Skin epidermis (tissue), 12 donors: ENCODE results near the gene PPM1M.

Source experiments
- H3K27ac ChIP-seq, 21 experiments: fragments of 200-600 bp; sonication (generic) in 11 of 21; one replicate each; pipeline ENCODE4 v1.5.0; 2020; ENCODE audit warnings: mild to moderate bottlenecking in 3 of 21, inconsistent platforms in 2 of 21, moderate library complexity in 2 of 21
- H3K4me3 ChIP-seq, 7 experiments: fragments of 200-600 bp; sonication (generic) in 2 of 7; one replicate each; pipeline ENCODE4 v1.5.0; 2020; ENCODE audit warnings: inconsistent platforms in 2 of 7, mild to moderate bottlenecking in 2 of 7, moderate library complexity in 1 of 7

The PPM1M gene

DNA sequence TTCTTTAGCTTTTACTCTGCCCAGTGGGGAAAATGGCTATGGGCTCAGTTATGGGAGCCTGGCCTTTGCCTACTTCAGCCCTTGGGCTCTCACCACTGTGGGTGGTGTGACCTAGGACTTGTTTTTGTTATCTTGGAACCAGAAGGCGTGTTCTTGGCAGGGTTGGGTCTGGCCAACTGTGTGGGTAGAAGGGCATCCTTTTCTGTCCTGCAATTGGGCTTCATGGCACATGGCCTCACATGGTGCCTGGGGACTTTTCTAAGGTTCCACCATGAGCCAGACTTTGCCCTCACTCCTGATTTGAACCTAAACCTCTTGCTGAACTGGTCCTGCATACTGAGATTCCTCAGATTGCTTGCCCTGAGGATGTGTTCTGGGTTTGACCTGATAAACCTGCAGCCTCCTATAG, 43.8 kb downstream of the PPM1M start:
- Histone ChIP-seq H3K27ac (no peak overlapping the region), H3K4me3 (no peak overlapping the region)

DNA sequence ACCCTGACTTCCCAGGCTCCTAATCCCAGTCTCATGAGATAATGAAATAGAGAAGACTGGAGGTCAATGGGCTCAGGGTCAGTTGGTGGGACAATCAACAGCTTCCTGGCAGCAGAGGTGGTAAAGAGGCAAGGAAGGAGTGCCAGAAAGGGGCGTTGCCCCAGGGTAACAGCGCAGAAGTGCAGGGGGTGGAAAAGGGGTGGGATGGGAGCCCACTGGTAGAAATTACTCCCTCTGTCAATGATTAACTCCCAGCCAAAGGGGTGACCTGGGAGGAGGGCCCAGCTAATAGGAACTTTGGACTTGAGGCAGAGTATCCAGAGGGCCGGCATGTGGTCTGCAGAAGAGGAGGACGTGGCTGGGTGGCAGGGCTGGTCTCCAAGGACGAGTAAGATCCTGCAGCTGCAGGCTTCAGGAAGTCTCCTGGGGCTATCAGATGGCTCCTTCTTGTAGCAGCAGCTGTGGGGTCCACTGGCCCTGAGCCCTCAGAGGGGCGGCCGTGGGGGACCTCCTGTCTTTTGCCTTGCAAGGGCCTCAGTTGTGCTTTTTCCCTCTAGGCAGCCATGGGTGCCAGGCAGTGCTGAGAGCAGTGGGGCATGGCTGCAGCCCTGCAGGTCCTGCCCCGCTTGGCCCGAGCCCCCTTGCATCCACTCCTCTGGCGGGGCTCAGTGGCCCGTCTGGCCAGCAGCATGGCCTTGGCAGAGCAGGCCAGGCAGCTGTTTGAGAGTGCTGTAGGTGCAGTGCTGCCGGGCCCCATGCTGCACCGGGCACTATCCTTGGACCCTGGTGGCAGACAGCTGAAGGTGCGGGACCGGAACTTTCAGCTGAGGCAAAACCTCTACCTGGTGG, 44.4 kb downstream of the PPM1M start:
- no peak overlapping the region for H3K4me3 ChIP-seq
- no peak overlapping the region for H3K27ac ChIP-seq

DNA sequence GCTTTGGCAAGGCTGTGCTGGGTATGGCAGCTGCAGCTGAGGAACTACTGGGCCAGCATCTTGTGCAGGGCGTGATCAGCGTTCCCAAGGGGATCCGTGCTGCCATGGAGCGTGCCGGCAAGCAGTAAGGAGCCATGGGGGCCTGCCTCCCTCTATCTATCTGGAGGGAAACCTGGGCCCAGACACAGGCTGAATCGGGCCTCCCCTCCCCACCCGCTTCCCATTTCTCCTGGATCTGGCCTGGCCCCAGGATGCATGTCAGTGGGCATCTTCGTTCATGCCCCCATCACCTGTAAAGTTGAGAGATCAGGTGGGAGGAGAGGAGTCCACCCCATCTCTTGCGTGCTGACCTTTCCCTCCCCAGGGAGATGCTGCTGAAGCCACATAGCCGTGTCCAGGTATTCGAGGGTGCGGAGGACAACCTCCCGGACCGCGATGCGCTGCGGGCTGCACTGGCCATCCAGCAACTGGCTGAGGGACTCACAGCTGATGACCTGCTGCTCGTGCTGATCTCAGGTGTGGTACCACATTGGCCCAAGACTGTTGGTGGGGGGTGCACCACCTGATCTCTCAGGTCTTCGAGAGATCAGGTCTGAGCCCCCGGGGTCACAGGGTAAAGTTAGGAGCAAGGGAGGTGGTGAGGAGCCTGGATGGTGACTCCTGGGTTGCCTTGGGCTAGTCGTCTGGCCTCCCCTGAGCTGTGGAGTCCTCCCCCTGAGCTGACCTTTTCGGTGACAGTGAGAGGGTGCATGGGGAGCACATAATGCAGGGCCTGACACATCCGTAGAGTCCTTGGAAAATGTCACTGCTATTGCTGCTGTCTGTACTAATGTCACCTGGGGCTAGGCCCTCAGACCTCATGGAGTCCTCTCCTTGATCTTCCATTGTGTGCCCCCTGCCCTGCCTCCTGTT, 45.3 kb downstream of the PPM1M start:
- no peak overlapping the region for H3K4me3 ChIP-seq
- no peak overlapping the region for H3K27ac ChIP-seq

DNA sequence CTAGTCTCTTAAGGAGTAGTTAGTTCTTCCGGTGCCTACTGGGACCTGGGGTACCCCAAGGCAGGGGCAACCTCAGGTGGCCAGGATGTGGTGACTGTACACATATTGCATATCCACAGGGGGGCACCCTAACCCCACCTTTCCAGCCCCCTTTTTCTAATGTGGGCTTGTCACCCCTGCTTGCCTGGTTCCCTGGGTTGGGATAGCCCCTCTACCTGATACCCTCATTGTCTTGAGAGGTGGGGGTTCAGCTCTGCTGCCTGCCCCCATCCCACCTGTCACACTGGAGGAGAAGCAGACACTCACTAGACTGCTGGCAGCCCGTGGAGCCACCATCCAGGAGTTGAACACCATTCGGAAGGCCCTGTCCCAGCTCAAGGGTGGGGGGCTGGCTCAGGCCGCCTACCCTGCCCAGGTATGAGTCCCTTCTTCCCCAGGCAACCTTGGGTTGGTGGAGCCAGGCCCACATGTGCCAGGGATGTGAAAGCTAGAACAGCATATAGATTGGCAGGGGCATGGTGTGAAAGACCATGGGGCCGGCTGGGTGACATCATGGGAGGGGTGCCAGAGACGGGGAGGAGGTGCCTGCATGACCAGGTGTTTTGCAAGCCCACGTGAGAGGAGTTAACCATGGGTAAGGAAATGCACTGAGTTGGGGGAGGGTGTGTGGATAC, 46.1 kb downstream of the PPM1M start:
- Histone ChIP-seq H3K4me3 (no peak overlapping the region), H3K27ac (no peak overlapping the region)

DNA sequence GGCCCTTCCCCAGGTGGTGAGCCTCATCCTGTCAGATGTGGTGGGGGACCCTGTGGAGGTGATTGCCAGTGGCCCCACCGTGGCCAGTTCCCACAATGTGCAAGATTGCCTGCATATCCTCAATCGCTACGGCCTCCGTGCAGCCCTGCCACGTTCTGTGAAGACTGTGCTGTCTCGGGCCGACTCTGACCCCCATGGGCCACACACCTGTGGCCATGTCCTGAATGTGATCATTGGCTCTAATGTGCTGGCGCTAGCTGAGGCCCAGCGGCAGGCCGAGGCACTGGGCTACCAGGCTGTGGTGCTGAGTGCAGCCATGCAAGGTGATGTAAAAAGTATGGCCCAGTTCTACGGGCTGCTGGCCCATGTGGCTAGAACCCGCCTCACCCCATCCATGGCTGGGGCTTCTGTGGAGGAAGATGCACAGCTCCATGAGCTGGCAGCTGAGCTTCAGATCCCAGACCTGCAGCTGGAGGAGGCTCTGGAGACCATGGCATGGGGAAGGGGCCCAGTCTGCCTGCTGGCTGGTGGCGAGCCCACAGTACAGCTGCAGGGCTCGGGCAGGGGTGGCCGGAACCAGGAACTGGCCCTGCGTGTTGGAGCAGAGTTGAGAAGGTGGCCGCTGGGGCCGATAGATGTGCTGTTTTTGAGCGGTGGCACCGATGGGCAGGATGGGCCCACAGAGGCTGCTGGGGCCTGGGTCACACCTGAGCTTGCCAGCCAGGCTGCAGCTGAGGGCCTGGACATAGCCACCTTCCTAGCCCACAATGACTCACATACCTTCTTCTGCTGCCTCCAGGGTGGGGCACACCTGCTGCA, 46.9 kb downstream of the PPM1M start:
- H3K4me3 ChIP-seq = no peak overlapping the region
- H3K27ac ChIP-seq = no peak overlapping the region

DNA sequence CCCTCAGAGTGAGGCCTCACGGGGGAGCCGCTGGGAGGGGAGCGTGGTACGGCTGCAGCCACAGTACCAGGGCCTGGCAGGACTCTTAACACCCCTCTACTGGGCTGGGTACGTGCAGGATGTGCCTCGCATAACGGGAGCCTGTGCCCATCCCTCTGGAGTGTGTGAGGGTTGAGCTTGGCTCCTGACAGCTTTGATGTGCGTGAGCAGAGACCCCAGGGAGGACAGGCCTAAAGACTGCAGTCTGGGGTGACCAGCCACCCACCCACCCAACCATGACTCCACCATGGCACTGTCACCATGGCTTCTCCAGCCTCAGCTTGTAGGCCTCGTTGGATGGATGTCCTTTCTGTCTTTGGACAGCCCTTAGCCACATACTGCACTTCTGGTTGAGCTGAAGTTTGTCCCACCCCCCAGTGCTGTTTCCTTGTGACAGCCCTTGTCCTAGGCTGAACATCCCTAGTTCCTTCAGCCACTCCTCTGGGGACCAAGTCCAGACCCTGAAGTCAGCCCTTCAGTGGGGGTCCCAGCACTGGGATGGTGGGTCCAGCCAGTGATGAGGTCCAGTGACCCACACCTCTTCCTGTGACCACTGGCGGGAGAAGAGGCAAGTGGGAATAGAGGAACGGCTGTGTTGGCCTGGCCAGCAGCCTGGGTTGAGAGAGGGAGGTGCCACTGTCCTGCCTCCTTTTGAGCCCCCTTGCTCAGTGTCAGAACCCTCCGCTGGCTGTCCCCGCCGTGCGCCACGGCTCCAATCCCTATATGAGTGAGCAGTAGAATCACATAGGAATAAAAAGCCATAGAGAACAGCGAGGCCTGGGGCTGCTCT, 48.1 kb downstream of the PPM1M start:
- no peak overlapping the region for H3K27ac ChIP-seq
- no peak overlapping the region for H3K4me3 ChIP-seq

DNA sequence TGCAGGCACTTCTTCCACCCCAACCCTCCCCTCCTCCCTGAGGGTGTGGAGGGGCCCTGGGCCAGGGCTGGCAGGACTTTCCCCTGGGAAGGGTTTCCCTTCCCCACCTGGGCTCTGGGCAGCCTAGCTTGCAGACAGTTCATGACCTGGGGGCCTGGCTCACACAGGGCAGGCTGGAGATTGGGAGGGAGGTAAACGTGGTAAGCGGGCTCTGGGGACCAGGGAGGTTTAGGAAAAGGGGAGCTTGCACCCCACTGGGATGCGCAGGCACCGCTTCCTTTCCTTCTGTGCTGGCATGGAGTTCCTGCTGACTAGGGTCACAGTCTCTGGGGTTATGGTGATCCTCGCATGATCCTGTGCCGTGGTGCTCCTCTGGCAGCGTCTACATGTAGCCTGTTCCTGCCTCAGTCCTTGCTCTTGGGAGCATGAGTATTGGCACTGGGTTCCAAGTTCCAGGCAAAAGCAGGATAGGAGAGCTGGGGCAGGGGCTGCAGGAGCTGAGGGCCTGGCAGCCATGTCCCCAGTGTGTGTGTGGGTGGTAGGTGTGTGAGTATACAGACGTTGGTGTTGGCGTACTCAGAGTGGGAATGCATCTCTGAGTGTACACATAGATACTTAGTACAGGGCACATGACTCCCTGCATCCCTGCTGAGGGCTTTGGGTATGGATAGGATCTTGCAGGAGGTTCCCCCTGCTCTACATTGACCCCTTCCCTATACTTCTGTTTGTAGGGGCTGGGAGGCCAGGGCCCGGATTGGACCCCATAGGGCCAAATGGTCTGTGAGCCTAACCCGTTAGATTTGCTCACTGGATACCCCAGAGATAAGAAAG, 49.0 kb downstream of the PPM1M start:
- Histone ChIP-seq H3K27ac (no peak overlapping the region), H3K4me3 (no peak overlapping the region)

DNA sequence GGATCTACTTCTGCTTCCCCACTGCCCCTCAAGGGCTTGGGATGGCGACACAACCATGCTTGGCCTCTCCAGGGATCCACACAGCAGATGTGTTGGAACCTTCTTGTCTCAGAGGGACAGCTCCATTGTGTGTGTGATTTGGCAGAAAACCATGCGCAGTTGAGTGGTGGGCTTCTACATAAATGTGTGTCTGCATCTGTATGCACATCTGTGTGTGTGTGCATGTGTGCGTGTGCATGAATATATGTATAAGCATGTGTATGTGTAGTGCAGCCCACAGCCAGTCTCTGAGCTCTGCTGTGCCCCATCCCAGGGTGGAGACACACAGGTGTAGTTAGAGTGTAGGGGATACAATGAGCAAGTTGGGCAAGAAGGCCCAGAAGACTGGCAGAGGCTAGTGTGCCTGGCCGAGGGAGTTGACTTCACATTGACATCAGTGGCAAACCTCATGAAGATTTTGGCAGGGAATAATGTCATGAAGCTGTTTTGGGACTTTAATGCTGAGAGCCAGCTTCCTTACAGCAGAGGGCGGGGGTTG, 50.2 kb downstream of the PPM1M start:
- H3K27ac ChIP-seq = no peak overlapping the region
- H3K4me3 ChIP-seq = no peak overlapping the region

DNA sequence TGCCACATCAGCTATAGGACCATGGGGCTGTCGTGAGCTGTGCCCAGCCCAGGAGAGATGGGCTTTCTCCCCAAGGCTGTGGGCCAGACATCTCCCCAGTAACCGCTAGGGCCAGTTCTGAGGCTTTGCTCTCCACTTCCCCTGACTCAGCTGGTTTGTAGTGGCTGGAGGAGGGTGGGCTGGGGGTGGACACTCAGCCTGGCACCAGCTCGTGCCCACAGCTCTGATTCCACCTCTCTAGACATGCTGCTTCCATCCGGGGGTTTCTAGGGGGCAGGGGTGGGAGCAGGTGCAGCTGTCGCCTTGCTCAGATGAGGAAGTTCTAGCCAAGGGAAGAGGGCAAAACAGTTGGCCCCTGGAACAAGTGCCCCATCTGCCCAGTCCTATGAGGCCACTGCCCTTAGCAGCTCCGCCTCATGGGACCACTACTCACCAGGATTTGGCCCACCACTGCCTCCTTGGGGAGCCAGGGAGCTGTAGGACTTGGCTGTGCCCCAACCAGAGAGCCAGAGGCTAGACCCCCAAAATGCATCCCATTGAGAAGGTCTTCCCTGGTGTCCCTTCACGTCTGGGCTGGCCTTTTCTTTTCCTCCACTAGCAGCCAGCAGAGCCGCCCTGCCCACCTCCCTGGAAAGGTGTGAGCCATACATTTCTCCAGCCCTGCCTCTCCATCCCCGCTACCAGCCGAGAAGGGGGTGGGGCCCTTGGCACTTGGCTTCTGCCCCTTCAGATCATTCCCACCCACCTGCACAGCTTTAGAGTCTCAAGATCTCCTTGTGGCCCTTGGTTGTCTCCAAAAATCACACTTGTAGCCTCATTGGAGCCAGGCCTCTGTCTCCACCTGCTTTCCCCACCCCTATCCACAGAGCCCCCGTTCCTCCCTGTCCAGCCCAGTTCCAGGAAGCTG, 51.9 kb downstream of the PPM1M start:
- Histone ChIP-seq H3K4me3 (no peak overlapping the region), H3K27ac (no peak overlapping the region)

DNA sequence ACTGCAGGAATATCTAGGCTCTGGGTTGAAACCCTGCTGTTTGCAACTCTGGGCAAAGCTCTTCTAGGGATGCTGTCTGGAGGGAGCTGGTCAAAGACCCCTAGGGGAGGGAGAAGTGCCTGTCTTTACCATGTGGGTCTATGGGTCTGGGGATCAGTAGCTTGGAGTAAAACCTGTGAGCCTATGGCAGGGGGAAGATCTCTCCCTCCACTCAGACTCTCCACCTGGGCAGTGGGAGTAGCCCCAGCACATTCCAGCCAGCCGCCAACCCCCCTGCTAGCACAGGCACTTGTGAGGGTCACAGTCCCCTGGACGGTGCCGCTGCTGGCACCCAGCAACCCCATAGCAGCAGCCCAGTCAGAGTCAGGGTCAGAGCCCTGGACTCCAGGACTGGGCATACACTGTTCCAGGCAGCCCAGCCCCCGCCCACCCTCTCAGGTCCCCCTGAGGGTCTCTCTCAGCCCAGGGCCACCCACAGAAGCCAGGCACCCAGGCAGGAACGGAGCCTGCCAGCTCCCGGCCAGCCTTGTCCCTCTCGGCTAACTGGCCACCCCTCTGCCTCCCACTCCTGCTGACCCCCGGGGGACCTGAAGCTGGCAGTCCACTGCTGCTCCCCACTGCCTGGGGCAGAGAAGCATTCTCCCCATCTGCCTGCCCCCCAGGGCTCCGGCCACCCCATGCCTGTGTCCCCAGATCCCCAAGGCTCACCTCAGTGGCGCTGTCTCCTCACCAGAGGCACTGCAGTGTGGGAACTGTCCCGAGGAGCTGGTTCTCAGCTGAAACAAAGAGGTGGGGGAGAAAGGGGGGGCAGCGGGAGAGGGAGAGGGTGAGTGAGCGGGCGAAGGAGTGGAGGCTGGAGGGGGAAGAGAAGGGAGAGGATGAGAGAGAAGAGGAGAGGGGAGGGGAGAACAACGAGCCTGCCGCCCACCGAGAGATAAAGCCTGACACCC, 52.9 kb downstream of the PPM1M start:
- H3K27ac ChIP-seq = no peak overlapping the region

DNA sequence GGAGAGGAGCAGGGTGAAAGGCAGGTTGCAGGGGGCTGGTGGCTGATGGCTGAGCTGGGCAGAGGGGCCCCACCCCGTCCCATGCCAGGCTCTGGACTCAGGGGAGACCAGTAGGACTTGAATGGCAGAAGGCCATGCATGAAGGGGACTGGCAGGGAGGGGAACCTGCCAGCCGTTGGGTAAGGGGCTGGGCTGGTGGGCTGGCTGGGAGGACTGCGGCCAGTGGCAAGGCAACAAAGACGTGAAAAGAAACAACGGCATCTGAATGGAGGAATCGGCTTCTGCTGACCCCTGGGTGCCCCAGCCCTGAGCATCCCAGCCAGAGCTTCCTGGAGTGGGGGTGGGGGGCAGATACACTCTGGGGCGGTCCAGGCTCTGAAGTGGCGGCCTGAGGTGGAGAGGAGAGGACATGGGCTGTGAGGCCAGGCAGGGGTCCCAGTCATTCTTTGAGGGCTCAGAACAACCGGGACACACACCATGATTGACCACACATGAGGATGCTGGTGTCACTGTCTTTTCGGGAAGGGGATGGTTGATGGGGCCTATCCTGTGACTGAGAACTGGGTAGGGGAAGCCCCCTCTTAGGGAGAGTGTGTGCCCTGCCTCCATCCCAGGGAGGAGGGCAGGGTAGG, 53.8 kb downstream of the PPM1M start:
- Histone ChIP-seq H3K27ac (no peak overlapping the region), H3K4me3 (no peak overlapping the region)

More for the DNA sequence above, 52.9 kb downstream of the PPM1M start:
- H3K4me3 ChIP-seq = no peak overlapping the region
